IMR-90 (cell line): ENCODE results near the gene USP32. TPM values are rescaled to one million over a fixed set of nuclear protein-coding genes. Genes with fewer than 3 reads are reported as not detected.
A peak's percentile ranks its signal among the peaks of the same experiment; 100 is the strongest.

Source experiments
- ATAC-seq: fragments of 200-7000 bp; cut with Tn5 transposase; 2 replicates; pipeline ENCODE4 v1.9.1; 2020; ENCODE audit warnings: low read depth, mild to moderate bottlenecking, moderate library complexity
- BruUV-seq: library from RNA; stranded (reverse); fragments of 400-500 nt; replicated peaks from 2 replicates; lab custom pipeline; 2021; lab: Mats Ljungman, UMichigan
- CTCF ChIA-PET: fragments of 300-600 bp; formaldehyde crosslinking; extraction: SDS; loops from one replicate; lab custom pipeline; 2021; ENCODE audit warnings: antibody characterized with exemption; lab: Yijun Ruan, JAX
- POLR2A ChIA-PET: fragments of 300-600 bp; sonication (Branson Sonifier 250); formaldehyde crosslinking; loops from one replicate; lab custom pipeline; 2022; ENCODE audit warnings: antibody characterized with exemption; ENCODE audit not compliant: unreplicated experiment; lab: Charles Lee
- DNase-seq: peaks from one replicate; pipeline ENCODE4 v3.0.0; 2013
- H2AFZ ChIP-seq: replicated peaks from 2 replicates; pipeline ENCODE3; 2013; ENCODE audit warnings: low read length, mild to moderate bottlenecking; ENCODE audit not compliant: poor library complexity
- H2AK5ac ChIP-seq: 2 replicates; pipeline ENCODE4 v1.6.1; 2013; ENCODE audit warnings: low read depth, low read length, inconsistent platforms
- H2AK9ac ChIP-seq: replicated peaks from 2 replicates; pipeline ENCODE3; 2013; ENCODE audit warnings: mild to moderate bottlenecking, low read depth, low read length, moderate library complexity; ENCODE audit not compliant: poor library complexity
- H2BK120ac ChIP-seq: 2 replicates; pipeline ENCODE4 v1.6.1; 2013; ENCODE audit warnings: low read depth, low read length, inconsistent platforms
- H2BK15ac ChIP-seq: 3 replicates; pipeline ENCODE4 v1.6.1; 2013; ENCODE audit warnings: low read depth, low read length, inconsistent platforms
- H2BK20ac ChIP-seq: 2 replicates; pipeline ENCODE4 v1.6.1; 2013; ENCODE audit warnings: low read depth, mild to moderate bottlenecking, inconsistent platforms, low read length, moderate library complexity
- H2BK5ac ChIP-seq: 2 replicates; pipeline ENCODE4 v1.6.1; 2013; ENCODE audit warnings: mild to moderate bottlenecking, low read depth, low read length, inconsistent platforms; ENCODE audit not compliant: poor library complexity, severe bottlenecking
- H3K14ac ChIP-seq: replicated peaks from 2 replicates; pipeline ENCODE4 v1.6.1; 2013; ENCODE audit warnings: low read depth, low read length, inconsistent platforms
- H3K18ac ChIP-seq: 2 replicates; pipeline ENCODE4 v1.6.1; 2013; ENCODE audit warnings: low read depth, low read length, control low read depth
- H3K23ac ChIP-seq: 2 replicates; pipeline ENCODE4 v1.6.1; 2013; ENCODE audit warnings: low read depth, low read length, inconsistent platforms
- H3K27ac ChIP-seq: 2 replicates; pipeline ENCODE4 v1.5.1; 2013; ENCODE audit warnings: mild to moderate bottlenecking, control low read depth, low read length; ENCODE audit not compliant: insufficient read depth
- H3K27me3 ChIP-seq: 2 replicates; pipeline ENCODE4 v1.6.1; 2013; ENCODE audit warnings: low read length; ENCODE audit not compliant: control insufficient read depth, insufficient read depth
- H3K36me3 ChIP-seq: 2 replicates; pipeline ENCODE4 v1.6.1; 2013; ENCODE audit warnings: low read length, mixed read lengths; ENCODE audit not compliant: control insufficient read depth, insufficient read depth
- H3K4ac ChIP-seq: 2 replicates; pipeline ENCODE4 v1.6.1; 2013; ENCODE audit warnings: low read depth, low read length, inconsistent platforms
- H3K4me1 ChIP-seq: 2 replicates; pipeline ENCODE4 v1.6.1; 2013; ENCODE audit warnings: low read length, mixed read lengths; ENCODE audit not compliant: control insufficient read depth, insufficient read depth
- H3K4me2 ChIP-seq: 2 replicates; pipeline ENCODE4 v1.6.1; 2013; ENCODE audit warnings: low read depth, mild to moderate bottlenecking, control low read depth, low read length, moderate library complexity
- H3K4me3 ChIP-seq: 2 replicates; pipeline ENCODE4 v1.5.1; 2013; ENCODE audit warnings: low read depth, mild to moderate bottlenecking, control low read depth, low read length, moderate library complexity; ENCODE audit not compliant: insufficient read depth
- H3K56ac ChIP-seq: 2 replicates; pipeline ENCODE4 v1.6.1; 2013; ENCODE audit warnings: low read length, inconsistent platforms; ENCODE audit not compliant: insufficient read depth; ENCODE audit errors: extremely low read depth
- H3K79me1 ChIP-seq, 2 experiments: 2 replicates each; pipeline ENCODE4 v1.6.1; 2013; ENCODE audit warnings: low read length in 2 of 2, inconsistent platforms in 1 of 2, low read depth in 1 of 2
- H3K9ac ChIP-seq: 2 replicates; pipeline ENCODE4 v1.6.1; 2013; ENCODE audit warnings: low read depth, low read length, control low read depth
- H3K9me1 ChIP-seq: 2 replicates; pipeline ENCODE4 v1.6.1; 2013; ENCODE audit warnings: low read length, inconsistent platforms; ENCODE audit not compliant: insufficient read depth
- H3K9me3 ChIP-seq: 2 replicates; pipeline ENCODE4 v1.6.1; 2013; ENCODE audit warnings: low read length; ENCODE audit not compliant: control insufficient read depth, insufficient read depth
- H4K20me1 ChIP-seq: 2 replicates; pipeline ENCODE4 v1.6.1; 2013; ENCODE audit warnings: low read length, inconsistent platforms; ENCODE audit not compliant: insufficient read depth
- H4K5ac ChIP-seq: 2 replicates; pipeline ENCODE4 v1.6.1; 2013; ENCODE audit warnings: mild to moderate bottlenecking, low read depth, low read length, control low read depth
- H4K8ac ChIP-seq, 2 experiments: 2 replicates each; pipeline ENCODE4 v1.6.1; 2013; ENCODE audit warnings: low read depth in 2 of 2, low read length in 2 of 2, control low read depth in 1 of 2, inconsistent platforms in 1 of 2
- H4K91ac ChIP-seq: 2 replicates; pipeline ENCODE4 v1.6.1; 2013; ENCODE audit warnings: low read depth, low read length, inconsistent platforms; ENCODE audit not compliant: insufficient read depth
- BHLHE40 ChIP-seq: fragments of 150-350 bp; IDR thresholded peaks from 2 replicates; pipeline ENCODE4 v1.6.1; 2016; ENCODE audit warnings: mild to moderate bottlenecking, low read depth, low read length
- CEBPB ChIP-seq: IDR thresholded peaks from 2 replicates; pipeline ENCODE4 v1.6.1; 2012; ENCODE audit warnings: low read depth, low read length, improper control_type of control experiment
- CHD1 ChIP-seq: IDR thresholded peaks from 2 replicates; pipeline ENCODE4 v1.6.1; 2012; ENCODE audit warnings: low read depth, low read length, improper control_type of control experiment
- MAFK ChIP-seq: IDR thresholded peaks from 2 replicates; pipeline ENCODE4 v1.6.1; 2012; ENCODE audit warnings: low read depth, low read length, improper control_type of control experiment
- MAZ ChIP-seq: IDR thresholded peaks from 2 replicates; pipeline ENCODE4 v1.6.1; 2012; ENCODE audit warnings: low read depth, mild to moderate bottlenecking, low read length, improper control_type of control experiment, moderate library complexity, borderline replicate concordance
- MXI1 ChIP-seq: IDR thresholded peaks from 2 replicates; pipeline ENCODE4 v1.6.1; 2012; ENCODE audit warnings: low read depth, mild to moderate bottlenecking, low read length, moderate library complexity, borderline replicate concordance
- POLR2A ChIP-seq: IDR thresholded peaks from 2 replicates; pipeline ENCODE4 v1.6.1; 2012; ENCODE audit warnings: mild to moderate bottlenecking, low read depth, low read length
- RFX5 ChIP-seq: IDR thresholded peaks from 2 replicates; pipeline ENCODE4 v1.8.0; 2012; ENCODE audit warnings: low read depth, mild to moderate bottlenecking, low read length, moderate library complexity
- SMC3 ChIP-seq: fragments of 150-350 bp; IDR thresholded peaks from 2 replicates; pipeline ENCODE4 v1.6.1; 2016; ENCODE audit warnings: low read depth, mild to moderate bottlenecking, antibody characterized with exemption, low read length, moderate library complexity
- WGBS, 2 experiments: methylation state at CpG; one replicate each; pipeline versions ENCODE4 v1.1.5 to v1.1.7; 2013; ENCODE audit warnings: missing lambda C conversion rate in 2 of 2; ENCODE audit not compliant: insufficient read length in 1 of 2; ENCODE audit errors: extremely low coverage in 2 of 2; 5-methylcytosine and 5-hydroxymethylcytosine counted together
- dilution Hi-C: fragments of 300-500 bp; cut with HindIII; formaldehyde crosslinking; loops from one replicate; pipeline ENCODE4 v1.14.3; 2018; ENCODE audit warnings: low sequenced_read_pairs; ENCODE audit not compliant: unreplicated experiment
- in situ Hi-C: fragments of 300-500 bp; cut with MboI; formaldehyde crosslinking; loops from 3 replicates; pipeline ENCODE4 v1.14.3; 2019; ENCODE audit warnings: low sequenced_read_pairs, inconsistent platforms, mixed read lengths
- intact Hi-C: fragments of 100-400 bp; cut with micrococcal nuclease; formaldehyde crosslinking; loops from 2 replicates; pipeline ENCODE4 v1.10.0; 2022
- polyA plus RNA-seq, 3 experiments: library from polyadenylated mRNA; depleted of rRNA; stranded (reverse); fragments of >200 nt; gene quantifications; 2 replicates each; pipeline ENCODE4 v1.2.3, GENCODE V29; 2012; ENCODE audit warnings: low replicate concordance in 1 of 3
- total RNA-seq: library from RNA; depleted of rRNA; stranded (reverse); fragments of >200 nt; gene quantifications from 2 replicates; pipeline ENCODE4 v1.2.3, GENCODE V29; 2012
- TF ChIP-seq, protein P1 (sequence below): fragments of 150-350 bp; IDR thresholded peaks from 2 replicates; pipeline ENCODE4 v1.6.1; 2016; ENCODE audit warnings: low read depth, mild to moderate bottlenecking, low read length, moderate library complexity, borderline replicate concordance

Gene USP32
- total and polyA plus RNA-seq, 2 of the 4 experiments (the other 2 are of a cell fraction): 16.8 to 46.8 TPM

DNA sequence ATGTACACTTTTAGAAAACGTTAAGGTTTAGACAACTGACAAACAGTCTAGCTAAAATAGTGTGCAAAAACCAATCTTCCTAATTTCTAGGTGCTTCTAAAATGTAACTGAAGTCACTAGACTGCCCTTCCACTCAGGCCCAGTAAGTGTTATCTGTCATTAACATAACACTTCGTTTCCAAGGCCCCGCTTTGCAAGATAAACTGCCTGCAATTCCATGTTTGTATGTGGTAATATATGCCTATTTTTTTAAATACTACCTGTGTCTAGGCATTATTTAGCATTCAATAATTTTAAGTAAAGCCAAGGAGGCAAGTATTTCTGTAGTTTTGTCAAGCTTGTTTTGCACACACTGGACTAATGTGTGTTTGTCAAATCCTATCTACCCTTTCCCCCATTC, 3.2 kb downstream of the USP32 start:
- Histone ChIP-seq H3K27me3 (no peaks in the 10 kb centered on the region), H3K14ac (no peak overlapping the region), H4K5ac (no peak overlapping the region), H3K4me1 (peaks cover 9% of the 10 kb centered on the region), H3K9me3 (no peaks in the 10 kb centered on the region), H2AFZ (no peak overlapping the region), H3K18ac (peak overlapping the region; percentile 5; the same call in 1 of the 2 replicates), H2BK120ac (no peak overlapping the region), H2BK15ac (no peak overlapping the region), H3K56ac (no peak overlapping the region), H4K91ac (no peak overlapping the region), H3K4ac (no peak overlapping the region; the same call in 1 of the 2 replicates), H3K79me1 (peaks cover 17 to 64% of the 10 kb centered on the region in 2 experiments), H3K4me2 (peak overlapping the region; percentile 56), H3K9ac (no peak overlapping the region), H2BK20ac (no peak overlapping the region), H2BK5ac (peak overlapping the region; percentile 15), H2AK9ac (no peak overlapping the region), H2AK5ac (no peak overlapping the region), H3K9me1 (peaks cover 6% of the 10 kb centered on the region; the same call in 1 of the 2 replicates), H3K36me3 (no peaks in the 10 kb centered on the region), H4K20me1 (peaks cover 48% of the 10 kb centered on the region; the same call in 1 of the 2 replicates), H3K23ac (peak overlapping the region; percentile 82; the same call in 1 of the 2 replicates), H4K8ac (no peak overlapping the region), H3K27ac (no peak overlapping the region), H3K4me3 (no peak overlapping the region)
- ChIA-PET CTCF (no interaction called here), POLR2A (no interaction called here)
- dilution Hi-C loops: no loop called here
- in situ Hi-C loops: no loop called here
- intact Hi-C loops: no loop called here
- no TSS peak for BruUV-seq
- DNase-seq (no peak), ATAC-seq (no peak)
- WGBS, 2 experiments: no CpG with 5 or more reads among the region's 3 CpGs
- TF ChIP-seq CHD1 (no peak), MXI1 (no peak), MAFK (no peak), CEBPB (no peak), POLR2A (no peak), MAZ (no peak), BHLHE40 (no peak), SMC3 (no peak), RFX5 (no peak)
- TF ChIP-seq, protein P1, sequence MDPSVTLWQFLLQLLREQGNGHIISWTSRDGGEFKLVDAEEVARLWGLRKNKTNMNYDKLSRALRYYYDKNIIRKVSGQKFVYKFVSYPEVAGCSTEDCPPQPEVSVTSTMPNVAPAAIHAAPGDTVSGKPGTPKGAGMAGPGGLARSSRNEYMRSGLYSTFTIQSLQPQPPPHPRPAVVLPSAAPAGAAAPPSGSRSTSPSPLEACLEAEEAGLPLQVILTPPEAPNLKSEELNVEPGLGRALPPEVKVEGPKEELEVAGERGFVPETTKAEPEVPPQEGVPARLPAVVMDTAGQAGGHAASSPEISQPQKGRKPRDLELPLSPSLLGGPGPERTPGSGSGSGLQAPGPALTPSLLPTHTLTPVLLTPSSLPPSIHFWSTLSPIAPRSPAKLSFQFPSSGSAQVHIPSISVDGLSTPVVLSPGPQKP: no peak
